GM12865 (cell line): ENCODE results near the gene TBX10.

Experiments used
- DNase-seq: peaks from one replicate; pipeline ENCODE4 v3.0.0; 2010; ENCODE audit warnings: low read depth
- H3K4me3 ChIP-seq: 2 replicates; pipeline ENCODE4 v1.5.1; 2011; ENCODE audit warnings: mild to moderate bottlenecking, low read depth, low read length, control low read depth
- TF ChIP-seq, protein P1 (sequence below): IDR thresholded peaks from 2 replicates; pipeline ENCODE4 v1.5.1; 2011; ENCODE audit warnings: low read length, control low read depth, low read depth, inconsistent platforms; ENCODE audit not compliant: insufficient read depth; ENCODE audit errors: missing control alignments

The TBX10 gene

GRCh38 chr11:67588136-67588503 is 51.4 kb downstream of the TBX10 start:
- TF ChIP-seq, protein P1, sequence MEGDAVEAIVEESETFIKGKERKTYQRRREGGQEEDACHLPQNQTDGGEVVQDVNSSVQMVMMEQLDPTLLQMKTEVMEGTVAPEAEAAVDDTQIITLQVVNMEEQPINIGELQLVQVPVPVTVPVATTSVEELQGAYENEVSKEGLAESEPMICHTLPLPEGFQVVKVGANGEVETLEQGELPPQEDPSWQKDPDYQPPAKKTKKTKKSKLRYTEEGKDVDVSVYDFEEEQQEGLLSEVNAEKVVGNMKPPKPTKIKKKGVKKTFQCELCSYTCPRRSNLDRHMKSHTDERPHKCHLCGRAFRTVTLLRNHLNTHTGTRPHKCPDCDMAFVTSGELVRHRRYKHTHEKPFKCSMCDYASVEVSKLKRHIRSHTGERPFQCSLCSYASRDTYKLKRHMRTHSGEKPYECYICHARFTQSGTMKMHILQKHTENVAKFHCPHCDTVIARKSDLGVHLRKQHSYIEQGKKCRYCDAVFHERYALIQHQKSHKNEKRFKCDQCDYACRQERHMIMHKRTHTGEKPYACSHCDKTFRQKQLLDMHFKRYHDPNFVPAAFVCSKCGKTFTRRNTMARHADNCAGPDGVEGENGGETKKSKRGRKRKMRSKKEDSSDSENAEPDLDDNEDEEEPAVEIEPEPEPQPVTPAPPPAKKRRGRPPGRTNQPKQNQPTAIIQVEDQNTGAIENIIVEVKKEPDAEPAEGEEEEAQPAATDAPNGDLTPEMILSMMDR, result no peak
- H3K4me3 ChIP-seq, result no peak overlapping the region
- no peak for DNase-seq

DNA sequence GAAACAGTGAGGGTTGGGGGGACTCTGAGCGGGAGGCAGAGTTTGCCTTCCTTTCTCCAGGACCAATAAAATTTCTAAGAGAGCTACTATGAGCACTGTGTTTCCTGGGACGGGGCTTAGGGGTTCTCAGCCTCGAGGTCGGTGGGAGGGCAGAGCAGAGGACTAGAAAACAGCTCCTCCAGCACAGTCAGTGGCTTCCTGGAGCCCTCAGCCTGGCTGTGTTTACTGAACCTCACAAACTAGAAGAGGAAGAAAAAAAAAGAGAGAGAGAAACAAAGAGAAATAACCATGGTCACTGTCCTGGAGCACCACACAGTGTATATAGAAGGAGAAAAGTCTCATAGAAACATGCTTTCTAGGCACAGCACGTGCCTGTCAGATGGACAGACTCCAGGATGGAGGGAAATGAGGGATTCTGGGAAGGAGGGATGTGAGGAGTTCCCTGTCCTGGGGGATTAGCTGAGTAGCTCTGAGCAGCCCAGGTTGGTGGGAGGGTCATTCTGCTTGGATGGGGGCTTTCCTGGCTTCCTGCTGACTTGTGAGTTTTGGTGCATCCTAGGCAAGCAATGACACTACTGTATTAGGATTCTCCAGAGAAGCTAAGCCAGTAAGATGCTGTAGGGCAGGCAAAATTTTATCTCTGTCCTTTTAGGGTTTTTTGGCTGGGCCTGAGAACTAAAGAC is 52.9 kb downstream of the TBX10 start:
- H3K4me3 ChIP-seq, result no peak overlapping the region
- DNase-seq, result no peak
- TF ChIP-seq, protein P1, result no peak

GRCh38 chr11:67585911-67586310 is 53.7 kb downstream of the TBX10 start:
- no peak overlapping the region for H3K4me3 ChIP-seq
- no peak for DNase-seq
- TF ChIP-seq, protein P1, result no peak

- H3K4me3 ChIP-seq, result peak overlapping the region; percentile 82
- DNase-seq, result no peak
- TF ChIP-seq, protein P1, result no peak
These were observed 54.4 kb downstream of the TBX10 start for GRCh38 chr11:67584881-67585873.

DNA sequence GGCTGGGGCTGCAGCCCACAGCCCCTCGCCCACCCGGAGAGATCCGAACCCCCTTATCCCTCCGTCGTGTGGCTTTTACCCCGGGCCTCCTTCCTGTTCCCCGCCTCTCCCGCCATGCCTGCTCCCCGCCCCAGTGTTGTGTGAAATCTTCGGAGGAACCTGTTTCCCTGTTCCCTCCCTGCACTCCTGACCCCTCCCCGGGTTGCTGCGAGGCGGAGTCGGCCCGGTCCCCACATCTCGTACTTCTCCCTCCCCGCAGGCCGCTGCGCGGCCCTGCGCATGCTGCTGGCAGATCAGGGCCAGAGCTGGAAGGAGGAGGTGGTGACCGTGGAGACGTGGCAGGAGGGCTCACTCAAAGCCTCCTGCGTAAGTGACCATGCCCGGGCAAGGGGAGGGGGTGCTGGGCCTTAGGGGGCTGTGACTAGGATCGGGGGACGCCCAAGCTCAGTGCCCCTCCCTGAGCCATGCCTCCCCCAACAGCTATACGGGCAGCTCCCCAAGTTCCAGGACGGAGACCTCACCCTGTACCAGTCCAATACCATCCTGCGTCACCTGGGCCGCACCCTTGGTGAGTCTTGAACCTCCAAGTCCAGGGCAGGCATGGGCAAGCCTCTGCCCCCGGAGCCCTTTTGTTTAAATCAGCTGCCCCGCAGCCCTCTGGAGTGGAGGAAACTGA is 55.2 kb downstream of the TBX10 start:
- peak overlapping the region; percentile 82 for H3K4me3 ChIP-seq
- DNase-seq, result peak; percentile 49
- TF ChIP-seq, protein P1, result no peak

- peak within 1 kb of the TSS; percentile 82 for H3K4me3 ChIP-seq
- TF ChIP-seq, protein P1, result peak; percentile 71
- peak; percentile 91 for DNase-seq
These were observed 56.0 kb downstream of the TBX10 start, which contains the start of gene GSTP1 for GRCh38 chr11:67583247-67584204. Gene GSTP1, plus strand, starts transcription at chr11:67583812. Its CDS starts 32 bp downstream, at chr11:67583844.
